HepG2 (cell line): Measurements from ENCODE around the gene CD81. TPM values are rescaled to one million over a fixed set of nuclear protein-coding genes. Genes with fewer than 3 reads are reported as not detected.
A peak's percentile ranks its signal among the peaks of the same experiment; 100 is the strongest.

Source experiments
- ATF7 ChIP-seq, 2 experiments: fragments of 450-650 bp in 1 of 2; sonication (generic) in 1 of 2; formaldehyde crosslinking in 1 of 2; IDR thresholded peaks; 2 replicates each; pipeline versions ENCODE4 v1.4.0 to v1.6.1; 2016 to 2020; ENCODE audit warnings: antibody characterized with exemption in 1 of 2, mild to moderate bottlenecking in 1 of 2, missing genetic modification reagents in 1 of 2
- SRSF4 ChIP-seq: fragments of 200-400 bp; formaldehyde crosslinking; IDR thresholded peaks from one replicate; pipeline ENCODE4 v1.6.1; 2018; ENCODE audit warnings: mild to moderate bottlenecking, low read depth, low read length, moderate library complexity; ENCODE audit not compliant: poor library complexity, severe bottlenecking
- ZNF660 ChIP-seq: sonication (generic); formaldehyde crosslinking; IDR thresholded peaks from 2 replicates; pipeline ENCODE4 v1.5.1; 2020; ENCODE audit warnings: mild to moderate bottlenecking, low read depth, missing genetic modification reagents, borderline replicate concordance
- ZNF7 ChIP-seq: IDR thresholded peaks from 2 replicates; pipeline ENCODE4 v1.6.1; 2016; ENCODE audit warnings: missing biosample characterization, missing genetic modification reagents
- polyA plus RNA-seq, 8 experiments: library from polyadenylated mRNA; depleted of rRNA in 3 of 8; stranded (reverse) in 7 of 8; unstranded in 1 of 8; fragments of >200 nt; fragmentation: Illumina TruSeq in 4 of 8; extraction: Trizol in 4 of 8; gene quantifications; 2 replicates each; pipeline versions ENCODE4 v1.2.1 to v1.2.3, GENCODE V29; 2011 to 2016; ENCODE audit warnings: low read depth in 4 of 8, missing spikeins in 1 of 8, mixed read lengths in 1 of 8; ENCODE audit not compliant: insufficient read depth in 1 of 8
- total RNA-seq, 5 experiments: library from RNA; depleted of rRNA; stranded (reverse); fragments of >200 nt; fragmentation: Illumina TruSeq; extraction: Trizol; gene quantifications; 2 replicates each; pipeline ENCODE4 v1.2.3, GENCODE V29; 2016; ENCODE audit warnings: low read depth in 1 of 5
- TF ChIP-seq, protein P1 (sequence below): IDR thresholded peaks from 2 replicates; pipeline ENCODE4 v1.6.1; 2012; ENCODE audit warnings: low read length, improper control_type of control experiment
- TF ChIP-seq, protein P2 (sequence below): sonication (generic); formaldehyde crosslinking; IDR thresholded peaks from 2 replicates; pipeline ENCODE4 v1.9.0; 2021; ENCODE audit warnings: missing genetic modification reagents, mild to moderate bottlenecking, borderline replicate concordance
- TF ChIP-seq, protein P3 (sequence below): sonication (generic); formaldehyde crosslinking; IDR thresholded peaks from 2 replicates; pipeline ENCODE4 v1.4.0; 2020; ENCODE audit warnings: low read depth, missing genetic modification reagents
- TF ChIP-seq, protein P4 (sequence below), 2 experiments: fragments of 450-650 bp in 1 of 2; sonication (generic) in 1 of 2; formaldehyde crosslinking in 1 of 2; IDR thresholded peaks; 2 replicates each; pipeline versions ENCODE4 v1.6.1 to v1.8.0; 2016 to 2022; ENCODE audit warnings: antibody characterized with exemption in 1 of 2, mild to moderate bottlenecking in 1 of 2, missing genetic modification reagents in 1 of 2

CD81 gene
- total and polyA plus RNA-seq, 2 of the 13 experiments (the other 11 are each of a cell fraction or from before 2014, with no cell fraction given), result not detected

DNA sequence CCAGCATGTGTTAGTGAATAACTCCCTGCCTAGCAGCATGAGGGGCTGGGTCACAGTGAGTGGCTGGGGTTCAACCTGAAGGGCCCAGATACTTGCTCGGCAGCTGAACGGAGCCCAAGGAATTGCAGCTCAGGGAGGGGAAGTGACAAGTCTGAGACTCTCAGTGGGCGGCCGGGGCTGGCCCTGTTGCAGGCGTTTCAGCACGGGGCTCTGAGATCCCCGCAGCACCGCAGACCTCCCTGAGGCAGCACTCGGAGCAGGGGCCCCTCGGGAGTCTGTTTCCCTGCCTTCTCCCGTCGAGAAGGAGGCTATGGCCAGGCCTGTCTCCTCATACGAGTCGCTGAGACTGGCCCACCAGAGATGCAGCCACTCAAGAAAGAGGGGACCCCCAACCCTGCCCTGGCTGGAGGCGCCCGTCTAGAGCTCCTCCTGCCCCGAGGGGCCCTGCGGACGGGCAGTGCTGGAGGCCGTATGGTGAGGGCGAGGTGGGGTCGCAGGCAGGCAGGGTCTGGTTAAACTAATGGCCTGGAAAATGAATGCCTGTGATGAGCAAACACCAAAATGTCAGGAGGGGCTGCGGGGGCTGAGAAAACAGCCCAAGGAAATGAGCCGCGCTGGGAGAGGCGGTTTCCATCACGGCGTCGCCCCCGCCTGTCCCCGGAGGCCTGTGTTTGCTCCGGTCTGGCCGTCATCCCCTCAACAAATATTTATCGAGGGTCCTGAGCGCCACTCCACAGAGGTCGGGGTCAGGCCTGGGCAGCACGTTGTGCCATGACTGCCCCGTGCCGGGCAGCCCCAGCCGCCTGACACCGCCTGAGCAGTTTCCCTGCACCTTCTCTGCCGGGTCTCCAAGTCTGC, 32.7 kb downstream of the CD81 start (continued):
- TF ChIP-seq, protein P1, sequence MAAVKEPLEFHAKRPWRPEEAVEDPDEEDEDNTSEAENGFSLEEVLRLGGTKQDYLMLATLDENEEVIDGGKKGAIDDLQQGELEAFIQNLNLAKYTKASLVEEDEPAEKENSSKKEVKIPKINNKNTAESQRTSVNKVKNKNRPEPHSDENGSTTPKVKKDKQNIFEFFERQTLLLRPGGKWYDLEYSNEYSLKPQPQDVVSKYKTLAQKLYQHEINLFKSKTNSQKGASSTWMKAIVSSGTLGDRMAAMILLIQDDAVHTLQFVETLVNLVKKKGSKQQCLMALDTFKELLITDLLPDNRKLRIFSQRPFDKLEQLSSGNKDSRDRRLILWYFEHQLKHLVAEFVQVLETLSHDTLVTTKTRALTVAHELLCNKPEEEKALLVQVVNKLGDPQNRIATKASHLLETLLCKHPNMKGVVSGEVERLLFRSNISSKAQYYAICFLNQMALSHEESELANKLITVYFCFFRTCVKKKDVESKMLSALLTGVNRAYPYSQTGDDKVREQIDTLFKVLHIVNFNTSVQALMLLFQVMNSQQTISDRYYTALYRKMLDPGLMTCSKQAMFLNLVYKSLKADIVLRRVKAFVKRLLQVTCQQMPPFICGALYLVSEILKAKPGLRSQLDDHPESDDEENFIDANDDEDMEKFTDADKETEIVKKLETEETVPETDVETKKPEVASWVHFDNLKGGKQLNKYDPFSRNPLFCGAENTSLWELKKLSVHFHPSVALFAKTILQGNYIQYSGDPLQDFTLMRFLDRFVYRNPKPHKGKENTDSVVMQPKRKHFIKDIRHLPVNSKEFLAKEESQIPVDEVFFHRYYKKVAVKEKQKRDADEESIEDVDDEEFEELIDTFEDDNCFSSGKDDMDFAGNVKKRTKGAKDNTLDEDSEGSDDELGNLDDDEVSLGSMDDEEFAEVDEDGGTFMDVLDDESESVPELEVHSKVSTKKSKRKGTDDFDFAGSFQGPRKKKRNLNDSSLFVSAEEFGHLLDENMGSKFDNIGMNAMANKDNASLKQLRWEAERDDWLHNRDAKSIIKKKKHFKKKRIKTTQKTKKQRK, result no peak
- TF ChIP-seq, protein P2, sequence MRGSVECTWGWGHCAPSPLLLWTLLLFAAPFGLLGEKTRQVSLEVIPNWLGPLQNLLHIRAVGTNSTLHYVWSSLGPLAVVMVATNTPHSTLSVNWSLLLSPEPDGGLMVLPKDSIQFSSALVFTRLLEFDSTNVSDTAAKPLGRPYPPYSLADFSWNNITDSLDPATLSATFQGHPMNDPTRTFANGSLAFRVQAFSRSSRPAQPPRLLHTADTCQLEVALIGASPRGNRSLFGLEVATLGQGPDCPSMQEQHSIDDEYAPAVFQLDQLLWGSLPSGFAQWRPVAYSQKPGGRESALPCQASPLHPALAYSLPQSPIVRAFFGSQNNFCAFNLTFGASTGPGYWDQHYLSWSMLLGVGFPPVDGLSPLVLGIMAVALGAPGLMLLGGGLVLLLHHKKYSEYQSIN, result no peak
- TF ChIP-seq ZNF660 (CRISPR knock-in tag) (no peak), ATF7 (IDR thresholded peaks at IDR 0.05) (no peak), ATF7 (CRISPR knock-in tag; IDR thresholded peaks at IDR 0.05) (no peak), SRSF4 (no peak), ZNF7 (no peak)
- TF ChIP-seq, protein P3, sequence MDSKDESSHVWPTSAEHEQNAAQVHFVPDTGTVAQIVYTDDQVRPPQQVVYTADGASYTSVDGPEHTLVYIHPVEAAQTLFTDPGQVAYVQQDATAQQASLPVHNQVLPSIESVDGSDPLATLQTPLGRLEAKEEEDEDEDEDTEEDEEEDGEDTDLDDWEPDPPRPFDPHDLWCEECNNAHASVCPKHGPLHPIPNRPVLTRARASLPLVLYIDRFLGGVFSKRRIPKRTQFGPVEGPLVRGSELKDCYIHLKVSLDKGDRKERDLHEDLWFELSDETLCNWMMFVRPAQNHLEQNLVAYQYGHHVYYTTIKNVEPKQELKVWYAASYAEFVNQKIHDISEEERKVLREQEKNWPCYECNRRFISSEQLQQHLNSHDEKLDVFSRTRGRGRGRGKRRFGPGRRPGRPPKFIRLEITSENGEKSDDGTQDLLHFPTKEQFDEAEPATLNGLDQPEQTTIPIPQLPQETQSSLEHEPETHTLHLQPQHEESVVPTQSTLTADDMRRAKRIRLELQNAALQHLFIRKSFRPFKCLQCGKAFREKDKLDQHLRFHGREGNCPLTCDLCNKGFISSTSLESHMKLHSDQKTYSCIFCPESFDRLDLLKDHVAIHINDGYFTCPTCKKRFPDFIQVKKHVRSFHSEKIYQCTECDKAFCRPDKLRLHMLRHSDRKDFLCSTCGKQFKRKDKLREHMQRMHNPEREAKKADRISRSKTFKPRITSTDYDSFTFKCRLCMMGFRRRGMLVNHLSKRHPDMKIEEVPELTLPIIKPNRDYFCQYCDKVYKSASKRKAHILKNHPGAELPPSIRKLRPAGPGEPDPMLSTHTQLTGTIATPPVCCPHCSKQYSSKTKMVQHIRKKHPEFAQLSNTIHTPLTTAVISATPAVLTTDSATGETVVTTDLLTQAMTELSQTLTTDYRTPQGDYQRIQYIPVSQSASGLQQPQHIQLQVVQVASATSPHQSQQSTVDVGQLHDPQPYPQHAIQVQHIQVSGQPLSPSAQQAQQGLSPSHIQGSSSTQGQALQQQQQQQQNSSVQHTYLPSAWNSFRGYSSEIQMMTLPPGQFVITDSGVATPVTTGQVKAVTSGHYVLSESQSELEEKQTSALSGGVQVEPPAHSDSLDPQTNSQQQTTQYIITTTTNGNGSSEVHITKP (CRISPR knock-in tag), result no peak
- TF ChIP-seq, protein P4, sequence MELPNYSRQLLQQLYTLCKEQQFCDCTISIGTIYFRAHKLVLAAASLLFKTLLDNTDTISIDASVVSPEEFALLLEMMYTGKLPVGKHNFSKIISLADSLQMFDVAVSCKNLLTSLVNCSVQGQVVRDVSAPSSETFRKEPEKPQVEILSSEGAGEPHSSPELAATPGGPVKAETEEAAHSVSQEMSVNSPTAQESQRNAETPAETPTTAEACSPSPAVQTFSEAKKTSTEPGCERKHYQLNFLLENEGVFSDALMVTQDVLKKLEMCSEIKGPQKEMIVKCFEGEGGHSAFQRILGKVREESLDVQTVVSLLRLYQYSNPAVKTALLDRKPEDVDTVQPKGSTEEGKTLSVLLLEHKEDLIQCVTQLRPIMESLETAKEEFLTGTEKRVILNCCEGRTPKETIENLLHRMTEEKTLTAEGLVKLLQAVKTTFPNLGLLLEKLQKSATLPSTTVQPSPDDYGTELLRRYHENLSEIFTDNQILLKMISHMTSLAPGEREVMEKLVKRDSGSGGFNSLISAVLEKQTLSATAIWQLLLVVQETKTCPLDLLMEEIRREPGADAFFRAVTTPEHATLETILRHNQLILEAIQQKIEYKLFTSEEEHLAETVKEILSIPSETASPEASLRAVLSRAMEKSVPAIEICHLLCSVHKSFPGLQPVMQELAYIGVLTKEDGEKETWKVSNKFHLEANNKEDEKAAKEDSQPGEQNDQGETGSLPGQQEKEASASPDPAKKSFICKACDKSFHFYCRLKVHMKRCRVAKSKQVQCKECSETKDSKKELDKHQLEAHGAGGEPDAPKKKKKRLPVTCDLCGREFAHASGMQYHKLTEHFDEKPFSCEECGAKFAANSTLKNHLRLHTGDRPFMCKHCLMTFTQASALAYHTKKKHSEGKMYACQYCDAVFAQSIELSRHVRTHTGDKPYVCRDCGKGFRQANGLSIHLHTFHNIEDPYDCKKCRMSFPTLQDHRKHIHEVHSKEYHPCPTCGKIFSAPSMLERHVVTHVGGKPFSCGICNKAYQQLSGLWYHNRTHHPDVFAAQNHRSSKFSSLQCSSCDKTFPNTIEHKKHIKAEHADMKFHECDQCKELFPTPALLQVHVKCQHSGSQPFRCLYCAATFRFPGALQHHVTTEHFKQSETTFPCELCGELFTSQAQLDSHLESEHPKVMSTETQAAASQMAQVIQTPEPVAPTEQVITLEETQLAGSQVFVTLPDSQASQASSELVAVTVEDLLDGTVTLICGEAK (IDR thresholded peaks at IDR 0.05), result no peak
- TF ChIP-seq, protein P4 (CRISPR knock-in tag; IDR thresholded peaks at IDR 0.05), result peak; percentile 34; the same call in 1 of the 2 replicates
